Inferior parietal cortex (tissue), 1 donor: ENCODE data around the gene DCAF4.
A peak's percentile ranks its signal among the peaks of the same experiment; 100 is the strongest.
"Not testable (repeated sequence)": the region's sequence is repeated elsewhere in the genome, so short reads cannot be mapped to it uniquely, and the experiment has no call there.

Experiments
- DNase-seq: peaks from one replicate; pipeline ENCODE4 v3.0.0-alpha.2; 2016; ENCODE audit errors: extremely low spot score

DCAF4 gene

DNA sequence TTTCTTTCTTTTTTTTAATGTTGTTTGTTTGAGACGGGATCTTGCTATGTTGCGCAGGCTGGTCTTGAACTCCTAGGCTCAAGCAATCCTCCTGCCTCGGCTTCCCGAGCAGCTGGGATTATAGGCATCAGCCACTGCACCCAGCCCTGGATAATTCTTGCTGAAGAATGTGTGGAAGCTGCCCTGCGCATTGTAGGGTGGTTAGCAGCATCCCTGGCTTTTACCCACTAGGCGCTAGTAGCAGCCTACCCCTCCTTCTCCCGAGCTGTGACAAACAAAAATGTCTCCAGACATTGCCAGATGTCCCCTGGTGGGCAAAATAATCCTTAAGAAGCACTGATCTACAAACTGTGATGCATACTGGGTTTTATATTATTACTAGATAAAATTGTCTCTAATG, 6.6 kb downstream of the DCAF4 start:
- DNase-seq = no peak

DNA sequence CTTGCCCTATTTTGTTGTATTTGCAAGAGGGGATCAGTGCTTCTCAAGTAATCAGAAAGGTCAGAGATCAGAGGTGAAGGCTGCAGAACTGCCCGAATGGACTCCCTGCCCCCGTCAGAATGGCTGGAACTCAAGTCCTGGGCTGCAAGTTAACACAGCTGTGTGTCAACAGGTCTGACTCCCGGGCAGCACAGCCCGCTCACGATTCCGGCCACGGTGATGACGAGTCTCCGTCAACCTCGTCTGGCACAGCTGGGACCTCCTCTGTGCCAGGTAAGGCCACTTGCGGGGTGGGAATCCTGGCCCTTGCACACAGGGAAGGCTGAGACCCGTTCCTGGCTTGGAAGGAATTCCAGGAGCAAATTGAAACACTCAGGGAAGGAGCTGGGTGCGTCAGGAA, 13.4 kb downstream of the DCAF4 start:
- DNase-seq = no peak

DNA sequence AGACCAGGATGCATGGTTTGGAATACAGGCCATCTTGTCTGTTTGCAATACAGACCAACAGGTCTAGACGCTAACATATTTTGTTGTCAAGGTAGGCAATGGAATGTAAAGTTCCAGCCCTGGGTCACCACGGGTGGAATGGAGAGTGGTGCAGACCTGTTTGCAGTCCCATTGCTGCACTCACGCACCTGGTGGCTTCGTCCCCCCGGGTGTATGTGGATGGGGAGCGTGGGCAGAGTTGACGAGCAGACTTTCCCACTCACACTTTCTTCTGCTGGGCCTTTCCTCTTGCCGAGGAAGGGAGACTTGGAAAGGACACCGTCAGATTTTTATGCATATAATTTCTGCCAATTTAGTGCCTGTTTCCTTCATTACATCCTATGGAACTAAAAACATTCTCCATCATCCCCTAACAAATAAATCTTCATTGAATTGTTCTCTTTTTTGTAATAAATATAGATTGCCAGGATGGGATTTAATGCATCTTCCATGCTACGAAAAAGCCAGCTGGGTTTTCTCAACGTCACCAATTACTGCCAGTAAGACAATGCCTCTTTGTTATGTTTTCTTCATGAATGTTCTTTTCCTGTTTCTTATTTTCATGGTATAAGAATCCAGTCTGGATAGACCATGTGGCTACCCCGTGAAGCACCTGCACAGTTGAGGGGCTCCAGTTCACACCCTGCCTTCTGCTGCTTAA, 15.2 kb downstream of the DCAF4 start:
- DNase-seq = peak; percentile 22

DNA sequence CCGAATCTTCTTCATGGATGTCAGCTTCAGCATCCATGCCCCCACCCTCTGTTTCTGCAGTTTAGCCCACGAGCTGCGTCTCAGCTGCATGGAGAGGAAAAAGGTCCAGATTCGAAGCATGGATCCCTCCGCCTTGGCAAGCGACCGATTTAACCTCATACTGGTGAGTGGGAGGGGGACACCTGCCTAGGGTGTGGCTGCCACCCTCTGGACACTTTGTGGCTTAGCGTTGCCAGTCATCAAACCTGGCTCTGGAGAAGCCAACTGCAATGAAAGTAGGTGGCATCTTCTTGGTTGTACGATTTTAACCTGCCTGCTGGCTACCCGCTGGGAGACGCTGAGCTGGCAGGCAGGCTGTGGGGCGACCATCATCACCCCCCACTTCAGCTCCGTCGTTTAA, 16.7 kb downstream of the DCAF4 start:
- no peak for DNase-seq

DNA sequence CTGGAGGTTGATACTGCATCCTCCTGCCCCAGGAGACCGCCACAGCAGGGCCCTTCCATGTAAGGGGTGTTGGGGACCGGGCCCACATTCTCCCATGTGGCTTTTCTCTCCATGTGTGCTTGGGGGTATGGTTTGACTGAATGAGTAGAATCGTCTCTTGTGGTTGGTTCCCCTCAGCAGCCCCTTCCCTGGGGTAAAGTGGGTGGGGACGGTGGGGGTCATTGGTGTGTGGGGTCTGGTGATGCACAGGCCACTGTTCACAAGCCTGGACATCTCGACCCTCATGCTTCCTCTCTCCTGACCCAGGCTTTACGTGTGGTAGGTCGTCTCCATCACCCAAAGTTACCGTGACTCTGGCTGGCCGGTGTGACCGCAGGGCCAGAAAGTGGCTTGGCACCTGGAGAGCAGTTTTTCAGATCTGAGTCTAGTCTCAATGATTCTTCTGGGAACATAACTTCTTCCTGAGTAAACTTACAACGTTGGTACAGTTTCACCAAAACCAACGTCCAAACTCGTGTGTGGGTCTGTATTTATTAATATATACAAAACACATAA, 17.7 kb downstream of the DCAF4 start:
- no peak for DNase-seq

DNA sequence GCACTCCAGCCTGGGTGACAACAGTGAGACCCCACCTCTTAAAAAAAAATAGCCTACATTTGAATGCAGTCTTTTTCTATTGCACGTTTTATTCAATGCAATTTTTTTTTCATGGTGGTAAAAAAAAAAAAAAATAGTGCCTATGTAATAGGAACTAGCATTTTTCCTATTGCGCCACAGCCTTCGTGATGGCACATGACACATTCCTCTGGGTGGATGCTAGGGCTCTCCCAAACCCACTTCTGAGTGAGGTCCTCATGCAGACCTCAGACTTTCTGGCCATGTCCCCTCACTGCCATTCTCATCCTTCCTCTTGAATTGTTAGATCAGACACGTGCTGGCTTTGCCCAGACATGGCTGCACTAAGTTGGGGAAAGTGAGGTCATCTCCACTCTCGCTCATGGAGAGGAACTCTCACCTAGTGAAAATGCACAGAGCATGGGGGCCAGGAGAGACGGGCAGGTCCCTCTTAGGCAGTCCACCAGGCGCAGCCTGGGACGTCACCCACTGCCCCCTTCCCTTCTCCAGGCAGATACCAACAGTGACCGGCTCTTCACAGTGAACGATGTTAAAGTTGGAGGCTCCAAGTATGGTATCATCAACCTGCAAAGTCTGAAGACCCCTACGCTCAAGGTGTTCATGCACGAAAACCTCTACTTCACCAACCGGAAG, 19.2 kb downstream of the DCAF4 start:
- no peak for DNase-seq

DNA sequence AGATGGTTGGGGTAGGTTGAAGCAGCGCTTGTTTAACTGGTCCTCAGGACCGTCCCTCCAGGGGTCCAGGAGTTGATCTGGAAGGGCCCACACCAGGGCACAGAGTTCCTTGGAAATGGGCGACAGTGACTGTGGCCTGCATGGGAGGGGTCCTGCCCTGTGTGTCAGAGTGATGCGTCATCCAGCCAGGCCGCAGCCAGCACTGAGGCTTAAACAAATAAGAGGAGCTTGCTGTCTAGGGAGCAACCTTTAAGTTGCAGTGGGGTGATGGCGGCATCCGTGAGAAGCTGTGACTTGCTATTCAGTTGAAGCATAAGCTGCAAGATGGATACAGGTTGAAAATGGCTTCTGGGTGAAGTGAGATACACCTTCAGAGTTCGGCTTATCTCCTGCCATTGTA, 20.2 kb downstream of the DCAF4 start:
- DNase-seq = no peak

DNA sequence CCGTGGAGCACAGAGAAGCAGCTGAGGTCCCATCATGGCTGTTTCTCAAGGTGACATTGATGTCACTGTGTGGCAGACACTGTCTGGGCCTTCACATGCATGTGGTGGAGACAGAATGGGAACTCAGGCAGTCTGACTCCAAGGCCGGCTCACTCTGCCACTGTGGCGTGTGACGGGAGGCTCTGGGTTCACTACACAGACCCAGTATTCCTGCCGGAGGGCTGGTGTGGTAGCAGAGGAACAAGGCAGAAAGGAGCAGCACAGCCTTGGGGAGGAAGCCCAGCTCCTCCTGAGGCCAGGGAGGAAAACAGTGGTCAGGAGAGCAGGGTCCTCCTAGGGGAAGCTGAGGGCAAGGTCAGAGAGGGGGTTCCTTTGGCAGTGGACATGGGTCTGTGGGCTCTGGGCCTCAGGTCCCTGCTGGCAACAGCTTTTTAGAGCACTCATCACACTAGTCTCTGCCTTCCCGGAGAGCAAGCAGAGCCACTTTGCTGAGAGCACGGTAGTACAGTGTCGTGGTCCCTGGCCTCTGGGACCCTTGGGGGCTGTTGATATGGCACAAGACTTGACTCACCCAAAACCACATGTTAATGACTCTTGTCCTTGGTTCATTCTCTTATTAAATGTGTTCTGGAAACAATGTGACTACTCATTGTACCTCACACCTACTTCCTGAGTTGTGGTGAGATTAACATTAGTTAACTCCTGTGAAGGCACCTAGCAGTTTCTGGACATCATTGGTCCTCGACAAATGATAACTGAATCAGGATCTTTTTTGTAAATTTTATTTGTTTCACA, 21.3 kb downstream of the DCAF4 start:
- no peak for DNase-seq

DNA sequence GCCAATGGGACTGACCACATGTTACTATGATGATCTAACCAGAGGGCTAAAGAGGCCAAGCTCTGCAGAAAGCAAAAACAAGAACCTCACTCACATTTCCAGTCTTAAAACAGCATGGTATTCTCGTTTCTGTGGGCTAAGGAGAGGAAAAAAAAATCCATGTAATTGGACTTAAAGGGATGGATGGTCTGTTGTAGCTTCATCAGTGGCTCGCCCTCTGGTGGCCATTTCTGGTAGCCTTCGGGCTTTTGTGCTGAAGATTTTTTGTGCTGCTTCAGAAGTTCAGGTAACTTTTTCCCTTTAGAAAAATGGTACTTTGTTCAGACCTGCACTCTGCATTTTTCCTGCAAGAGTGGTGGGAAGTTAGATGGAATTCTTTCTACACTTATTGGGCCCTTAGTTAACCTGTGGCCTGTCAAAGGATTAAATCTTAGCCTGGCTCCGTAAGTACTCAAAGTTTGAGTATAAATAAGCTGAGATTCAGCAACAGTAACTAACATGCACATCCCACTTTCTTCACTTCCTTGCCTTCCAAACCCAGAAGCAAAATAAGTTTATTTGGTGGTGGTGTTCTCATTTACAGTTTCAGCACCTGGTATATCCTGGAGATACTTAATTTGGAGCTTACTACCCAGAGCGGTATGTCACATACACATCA, 22.3 kb downstream of the DCAF4 start:
- peak; percentile 79 for DNase-seq

DNA sequence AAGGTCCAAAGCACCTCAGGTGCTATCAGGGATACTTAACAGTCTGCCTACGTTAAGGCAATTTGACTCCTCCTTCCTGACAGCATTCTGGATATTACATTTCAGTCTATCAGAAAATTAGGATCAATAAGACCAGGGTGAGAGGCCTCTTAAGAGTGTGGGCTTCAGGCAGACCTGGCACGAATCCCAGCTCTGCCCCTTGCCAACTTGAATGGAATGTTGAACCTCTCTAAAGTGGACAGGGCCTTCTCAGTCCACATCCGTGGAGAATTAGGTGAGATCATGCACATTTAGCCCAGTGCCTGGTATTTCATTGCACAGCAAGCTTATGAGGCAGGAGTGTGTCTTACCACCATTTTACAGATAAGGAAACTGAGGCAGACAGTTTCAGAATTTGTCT, 25.9 kb downstream of the DCAF4 start:
- DNase-seq = no peak

DNA sequence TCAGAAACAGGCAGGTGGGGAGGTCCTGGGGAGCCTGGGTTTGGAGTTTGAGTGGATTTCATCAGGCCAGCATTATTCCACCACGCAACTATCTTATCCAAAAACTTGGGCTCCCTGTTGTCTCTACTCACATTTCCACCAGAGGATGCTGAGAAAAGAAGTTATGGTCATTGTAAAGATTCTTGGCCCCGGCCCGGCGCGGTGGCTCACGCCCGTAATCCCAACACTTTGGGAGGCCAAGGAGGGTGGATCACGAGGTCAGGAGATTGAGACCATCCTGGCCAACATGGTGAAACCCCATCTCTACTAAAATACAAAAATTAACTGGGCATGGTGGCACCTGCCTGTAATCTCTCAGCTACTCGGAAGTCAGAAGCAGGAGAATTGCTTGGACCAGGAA, 30.5 kb downstream of the DCAF4 start:
- not testable (repeated sequence) for DNase-seq

DNA sequence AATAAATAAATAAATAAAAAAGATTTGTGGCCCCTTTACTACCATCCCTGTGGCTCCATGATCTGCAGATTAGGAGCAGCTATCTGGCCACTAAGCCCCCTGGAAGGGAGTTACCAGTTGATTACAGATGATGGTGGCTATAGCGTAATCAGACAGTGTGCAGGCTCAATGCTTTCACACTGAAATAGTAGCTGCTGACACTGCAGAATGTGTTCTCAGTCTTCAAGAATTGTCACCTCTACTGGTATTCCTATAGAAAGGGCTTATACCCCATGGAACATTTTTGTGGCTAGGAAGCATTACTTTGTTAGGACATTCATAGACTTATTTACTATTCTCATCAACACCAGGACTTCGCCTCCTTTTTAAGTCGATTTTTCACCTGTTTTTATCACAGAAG, 30.9 kb downstream of the DCAF4 start:
- DNase-seq = no peak

DNA sequence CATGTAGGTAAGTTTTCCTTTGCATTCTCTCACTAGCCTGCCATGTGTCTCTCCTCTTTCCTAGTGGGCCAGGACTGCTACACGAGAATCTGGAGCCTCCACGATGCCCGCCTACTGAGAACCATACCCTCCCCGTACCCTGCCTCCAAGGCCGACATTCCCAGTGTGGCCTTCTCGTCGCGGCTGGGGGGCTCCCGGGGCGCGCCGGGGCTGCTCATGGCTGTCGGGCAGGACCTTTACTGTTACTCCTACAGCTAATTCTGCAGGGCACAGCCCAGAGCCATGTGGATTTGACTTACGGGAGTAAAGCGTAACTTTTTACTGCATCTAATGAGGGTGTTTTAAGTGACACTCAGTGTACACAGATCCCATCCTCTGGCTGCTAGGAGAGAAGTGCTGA, 32.3 kb downstream of the DCAF4 start:
- DNase-seq = no peak

DNA sequence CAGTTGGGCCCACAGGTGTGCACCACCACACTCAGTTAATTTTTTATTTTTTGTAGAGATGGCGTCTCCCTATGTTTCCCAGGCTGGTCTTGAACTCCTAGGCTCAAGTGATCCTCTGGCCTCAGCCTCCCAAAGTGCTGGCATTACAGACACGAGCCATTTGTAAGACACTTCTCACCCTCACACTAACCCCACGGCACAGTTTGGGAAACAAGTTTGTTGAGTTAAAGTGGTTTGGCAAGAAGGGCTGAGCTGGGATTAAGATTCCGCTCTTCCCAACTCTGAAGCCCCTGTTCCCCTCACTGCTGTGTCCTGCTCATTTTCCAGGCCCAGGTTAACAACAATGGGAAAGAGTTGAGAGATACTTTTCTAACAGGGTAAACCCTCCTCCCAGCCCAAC, 34.8 kb downstream of the DCAF4 start:
- DNase-seq = not testable (repeated sequence)

DNA sequence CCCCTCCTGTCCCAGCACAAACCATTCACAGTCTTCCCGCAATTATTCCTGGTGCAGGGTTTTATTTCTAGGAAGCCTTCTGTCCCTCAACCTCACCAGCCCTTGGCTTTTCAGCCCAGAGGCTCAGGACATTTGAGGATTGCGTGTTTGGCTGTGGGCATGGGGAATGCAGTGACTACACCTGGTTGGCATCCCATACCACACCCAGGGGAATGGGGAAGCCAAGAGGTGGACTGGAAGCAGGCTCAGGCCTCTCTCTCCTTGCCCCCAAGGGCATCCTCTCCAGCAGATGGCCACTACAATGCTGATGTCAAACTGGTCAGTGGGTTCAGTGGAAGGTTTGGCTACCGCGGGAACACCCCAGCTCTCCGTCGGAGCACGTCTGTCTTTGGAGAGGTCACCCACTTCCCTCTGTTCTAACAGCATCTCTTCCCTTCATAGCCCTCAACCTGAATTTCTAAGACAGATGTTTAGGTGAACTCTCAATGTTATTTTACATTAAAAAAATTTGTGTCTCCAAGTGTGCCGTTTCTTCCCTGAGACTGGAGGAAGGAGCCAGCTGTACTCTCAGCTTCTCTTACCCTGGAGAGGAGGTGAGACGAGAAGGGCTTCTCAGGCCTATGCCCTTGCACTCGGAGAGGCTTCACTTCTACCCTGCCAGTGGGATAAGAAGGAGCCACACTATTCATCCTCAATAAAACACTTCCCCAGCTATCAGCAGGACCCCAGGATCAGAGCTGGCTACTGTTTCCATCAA, 35.5 kb downstream of the DCAF4 start:
- DNase-seq = no peak

DNA sequence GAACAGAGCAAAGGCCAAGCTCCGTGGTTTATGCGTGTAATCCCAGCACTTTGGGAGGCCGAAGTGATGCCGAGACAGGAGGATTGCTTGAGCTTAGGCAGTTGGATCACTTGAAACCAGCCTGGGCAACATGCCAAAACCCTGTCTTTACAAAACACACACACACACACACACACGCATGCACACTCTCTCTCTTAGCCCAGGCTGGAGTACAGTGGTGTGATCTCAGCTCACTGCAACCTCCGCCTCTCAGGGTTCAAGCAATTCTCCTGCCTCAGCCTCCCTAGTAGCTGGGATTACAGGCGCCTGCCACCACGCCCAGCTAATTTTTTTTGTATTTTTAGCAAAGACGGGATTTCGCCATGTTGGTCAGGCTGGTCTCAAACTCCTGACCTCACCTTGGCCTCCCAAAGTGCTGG, 36.1 kb downstream of the DCAF4 start:
- DNase-seq = not testable (repeated sequence)

DNA sequence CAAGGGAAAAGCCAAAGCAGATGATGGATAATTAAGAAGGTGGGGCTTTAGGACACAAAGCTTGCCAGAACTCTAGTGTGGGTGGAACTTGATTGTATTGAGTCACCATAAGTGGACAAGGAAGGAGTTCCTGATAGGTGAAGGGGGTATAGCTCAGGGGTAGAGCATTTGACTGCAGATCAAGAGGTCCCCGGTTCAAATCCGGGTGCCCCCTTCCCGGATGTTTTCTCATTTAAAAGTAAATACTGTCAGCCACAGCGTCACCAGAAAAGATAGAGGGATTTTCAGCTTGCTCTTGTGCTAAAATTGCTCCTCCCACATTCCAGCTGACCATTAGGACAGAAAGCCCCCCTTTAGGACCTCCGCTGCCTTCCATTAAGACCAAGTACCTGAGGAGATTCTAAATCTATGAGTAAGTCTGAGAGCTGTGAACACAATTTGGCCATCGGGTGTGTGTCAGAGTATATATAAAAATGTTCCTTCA, 36.6 kb downstream of the DCAF4 start:
- no peak for DNase-seq

DNA sequence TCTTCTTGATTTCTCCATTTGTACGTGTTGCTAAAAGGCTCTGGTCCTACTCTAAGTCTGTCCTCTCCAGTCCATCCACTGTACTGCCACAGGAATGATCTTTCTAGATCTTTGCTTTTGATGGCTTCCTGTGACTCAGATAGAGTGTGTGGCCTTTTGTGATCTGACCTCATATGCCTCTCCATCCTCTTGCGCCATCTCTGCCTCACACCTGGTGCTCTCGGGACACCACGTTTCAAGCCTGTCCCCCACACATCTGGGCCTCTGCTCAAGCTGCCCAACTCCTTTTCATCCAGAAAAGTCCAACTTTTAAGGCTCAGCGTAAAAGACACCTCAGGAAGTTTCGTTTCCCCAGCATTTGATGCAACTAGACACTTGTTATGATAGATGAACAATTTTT, 39.0 kb downstream of the DCAF4 start:
- DNase-seq = no peak

DNA sequence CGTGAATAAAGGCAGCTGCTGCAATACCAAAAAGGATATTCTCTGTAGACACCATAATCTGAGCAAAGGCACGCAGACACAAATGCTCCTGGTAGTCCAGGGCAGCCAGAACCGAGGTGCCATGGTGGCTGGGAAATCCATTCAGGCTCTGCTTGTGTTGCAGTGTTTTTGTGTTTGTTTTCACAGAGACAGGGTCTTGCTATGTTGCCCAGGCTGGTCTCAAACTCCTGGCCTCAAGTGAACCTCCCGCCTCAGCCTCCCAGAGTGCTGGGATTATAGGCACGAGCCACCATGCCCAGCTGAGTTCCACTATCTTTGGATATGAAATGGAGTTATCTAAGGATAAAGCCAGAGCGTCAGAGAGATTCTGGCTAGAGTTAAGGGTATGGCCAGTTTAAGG, 39.8 kb downstream of the DCAF4 start:
- DNase-seq = no peak

DNA sequence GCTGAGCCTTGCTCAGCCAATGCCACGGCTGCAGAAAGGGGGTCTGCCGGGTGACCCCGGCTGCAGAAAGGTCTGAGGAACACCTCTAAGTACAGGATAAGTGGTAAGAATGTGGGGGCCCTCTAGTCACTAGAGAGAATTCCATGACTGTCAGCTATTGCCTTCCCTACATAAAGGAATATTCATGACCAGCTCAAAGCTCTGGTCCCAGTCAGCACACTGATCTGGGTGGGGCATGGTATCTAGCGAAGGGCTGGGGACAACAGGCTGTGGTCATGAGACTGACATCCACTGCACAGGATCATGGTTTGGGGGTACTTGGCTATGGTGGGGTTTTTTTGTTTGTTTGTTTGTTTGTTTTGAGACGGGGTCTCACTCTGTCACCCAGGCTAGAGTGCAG, 42.1 kb downstream of the DCAF4 start:
- DNase-seq = no peak

DNA sequence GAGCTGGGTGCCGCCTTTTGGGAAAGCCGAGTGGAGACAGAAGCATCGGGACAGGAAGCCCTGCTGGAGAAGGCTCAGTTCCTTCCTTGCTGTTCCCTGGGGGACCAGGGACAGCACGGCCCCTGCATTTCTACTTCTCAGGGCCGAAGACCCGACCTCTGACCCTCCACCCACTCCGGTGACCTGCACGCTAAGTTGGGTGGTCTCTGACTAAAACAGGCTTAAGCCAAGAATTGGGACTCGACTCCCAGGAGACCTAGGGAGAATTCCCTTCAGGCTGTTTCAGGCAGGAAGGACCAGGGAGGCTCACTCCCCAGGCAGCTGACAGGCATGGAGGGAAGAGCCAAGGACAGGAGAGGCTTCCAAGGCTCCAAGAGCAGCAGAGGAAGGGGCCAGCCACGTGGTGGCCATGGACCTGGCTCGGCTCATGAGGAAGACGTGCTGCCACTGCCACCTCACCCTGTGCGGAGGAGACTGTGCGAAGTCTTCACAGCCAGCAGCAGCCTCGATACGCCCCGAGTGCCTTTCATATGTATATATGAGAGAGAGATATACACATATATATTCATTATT, 43.9 kb downstream of the DCAF4 start:
- no peak for DNase-seq
